Activated T-cell treated with anti-CD3 and anti-CD28 coated beads for 4 hours (primary cell): ENCODE results near the gene DDX10.

Experiments
- DNase-seq: peaks from one replicate; pipeline ENCODE4 v3.0.0-alpha.2; 2020

Gene DDX10

GRCh38 chr11:108958368-108959104 lies 293.7 kb downstream of the DDX10 start:
- DNase-seq = no peak

- DNase-seq = no peak
Measured at GRCh38 chr11:108959105-108959761, 294.4 kb downstream of the DDX10 start.

GRCh38 chr11:108959874-108960273 lies 295.0 kb downstream of the DDX10 start:
- DNase-seq = no peak

- DNase-seq = no peak
Measured at GRCh38 chr11:108960501-108960900, 295.6 kb downstream of the DDX10 start.

- DNase-seq = no peak
Measured at GRCh38 chr11:108961095-108961494, 296.2 kb downstream of the DDX10 start.

GRCh38 chr11:108963118-108963517 lies 298.2 kb downstream of the DDX10 start:
- DNase-seq = no peak

- no peak for DNase-seq
Measured at GRCh38 chr11:108965306-108966001, 300.6 kb downstream of the DDX10 start.

GRCh38 chr11:108966206-108966605 lies 301.3 kb downstream of the DDX10 start:
- DNase-seq = no peak

- no peak for DNase-seq
Measured at GRCh38 chr11:108966978-108967377, 302.1 kb downstream of the DDX10 start.

- no peak for DNase-seq
Measured at GRCh38 chr11:108967571-108967970, 302.7 kb downstream of the DDX10 start.

- no peak for DNase-seq
Measured at GRCh38 chr11:108970221-108970991, 305.5 kb downstream of the DDX10 start.

GRCh38 chr11:108973402-108974162 lies 308.7 kb downstream of the DDX10 start:
- no peak for DNase-seq

GRCh38 chr11:108975026-108975425 lies 310.2 kb downstream of the DDX10 start:
- DNase-seq = no peak

- no peak for DNase-seq
Measured at GRCh38 chr11:108975641-108976071, 310.8 kb downstream of the DDX10 start.

GRCh38 chr11:108983636-108984420 lies 319.0 kb downstream of the DDX10 start:
- DNase-seq = no peak

GRCh38 chr11:108984523-108984922 lies 319.7 kb downstream of the DDX10 start:
- no peak for DNase-seq

- no peak for DNase-seq
Measured at GRCh38 chr11:108985236-108985944, 320.5 kb downstream of the DDX10 start.

- DNase-seq = no peak
Measured at GRCh38 chr11:108985945-108986279, 321.0 kb downstream of the DDX10 start.
